NCI-H774 (cell line): ENCODE results near the gene PTPRS.
"Not testable (repeated sequence)": the region's sequence is repeated elsewhere in the genome, so short reads cannot be mapped to it uniquely, and the experiment has no call there.

Experiments
- DNase-seq: peaks from one replicate; lab custom pipeline; 2025; lab: John Stamatoyannopoulos, UW

PTPRS gene

GRCh38 chr19:5333581-5334365 lies 6.8 kb downstream of the PTPRS start:
- no peak for DNase-seq

DNA sequence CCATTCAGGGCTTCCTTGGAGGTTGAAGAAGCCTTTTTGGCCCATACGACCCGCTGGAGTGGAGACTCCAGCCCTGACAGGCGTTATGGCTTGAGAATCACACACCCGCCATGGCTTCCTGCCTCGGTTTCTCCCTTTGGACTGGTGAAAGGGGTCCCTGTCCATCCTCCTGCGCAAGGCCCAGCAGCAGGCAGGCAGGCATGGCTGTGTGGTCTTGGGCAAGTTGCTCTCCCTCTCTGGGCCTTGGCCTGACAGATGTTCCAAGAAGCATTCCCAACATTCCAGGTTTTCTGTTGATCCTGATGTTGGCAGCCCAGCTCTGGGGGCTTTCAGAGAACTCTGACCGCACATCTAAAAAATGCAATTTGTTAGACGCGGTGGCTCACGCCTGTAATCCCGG lies 8.1 kb downstream of the PTPRS start:
- DNase-seq: no peak

DNA sequence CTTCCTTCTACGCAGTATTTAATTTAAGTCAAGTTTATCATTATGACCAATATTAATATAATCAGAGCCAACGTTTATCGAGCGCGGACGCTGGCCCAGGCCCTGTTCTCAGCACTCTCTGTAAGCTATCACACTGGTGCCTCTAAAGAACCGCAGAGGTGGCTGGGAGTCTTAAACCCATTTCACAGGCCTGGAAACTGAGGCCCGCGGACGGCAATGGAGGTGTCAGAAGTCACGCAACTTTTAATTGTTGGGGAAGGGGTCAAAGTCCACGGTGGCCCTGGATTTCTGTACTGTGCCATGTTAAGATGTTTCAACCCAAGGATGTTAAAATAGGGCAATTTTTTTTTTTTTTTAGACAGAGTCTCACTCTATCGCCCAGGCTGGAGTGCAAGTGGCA lies 8.8 kb downstream of the PTPRS start:
- DNase-seq: no peak

DNA sequence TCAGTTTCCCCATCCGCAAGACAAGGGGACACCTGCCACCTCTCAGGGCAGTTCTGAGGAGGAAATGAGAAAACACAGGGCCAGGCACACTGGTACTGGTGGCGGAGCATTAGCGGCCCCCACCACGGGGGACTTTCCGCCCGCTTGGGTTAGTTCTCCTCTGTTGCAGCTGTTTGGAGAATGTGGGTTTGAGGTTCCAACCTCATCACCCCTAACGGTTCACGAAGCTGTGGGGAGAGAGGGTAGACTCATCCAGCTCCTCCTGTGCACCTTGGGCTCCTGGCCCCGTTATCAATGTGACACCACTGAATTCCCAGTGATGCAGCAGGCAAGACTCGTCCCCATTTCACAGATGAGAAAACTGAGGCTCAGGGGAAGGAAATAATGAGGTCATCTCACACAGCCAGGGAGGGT lies 10.3 kb downstream of the PTPRS start:
- no peak for DNase-seq

DNA sequence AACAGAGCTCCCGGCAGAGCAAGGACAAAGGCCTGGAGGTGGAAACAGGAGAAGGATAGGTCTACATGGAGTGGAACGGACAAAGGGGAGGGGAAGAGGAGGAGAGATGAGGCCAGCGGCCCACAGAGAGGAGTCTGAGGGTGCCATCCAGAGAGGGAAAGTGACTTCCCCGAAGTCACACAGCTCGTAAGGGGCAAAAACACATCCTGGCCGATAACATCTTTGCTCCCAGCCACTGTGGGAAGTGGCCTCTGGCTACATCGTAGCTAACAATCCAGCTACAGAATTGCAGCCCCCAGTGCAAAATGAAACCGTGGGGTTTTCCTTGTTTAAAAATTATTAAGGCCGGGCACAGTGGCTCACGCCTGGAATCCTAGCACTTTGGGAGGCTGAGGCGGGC lies 11.5 kb downstream of the PTPRS start:
- DNase-seq: no peak

DNA sequence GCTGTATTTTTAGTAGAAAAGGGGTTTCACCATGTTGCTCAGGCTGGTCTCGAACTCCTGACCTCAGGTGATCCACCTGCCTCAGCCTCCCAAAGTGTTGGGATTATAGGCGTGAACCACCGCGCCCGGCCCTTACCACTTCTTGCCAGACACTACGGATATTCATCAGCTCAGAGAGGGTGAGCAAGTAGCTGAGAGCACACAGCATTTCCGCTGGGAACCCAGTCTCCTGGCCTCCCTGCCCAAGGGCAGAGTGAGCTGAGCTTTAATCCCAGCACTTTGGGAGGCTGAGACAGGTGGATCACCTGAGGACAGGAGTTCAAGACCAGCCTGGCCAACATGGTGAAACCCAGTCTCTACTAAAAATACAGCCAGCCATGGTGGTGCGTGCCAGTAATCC lies 12.2 kb downstream of the PTPRS start:
- DNase-seq: not testable (repeated sequence)

- no peak for DNase-seq
These were observed 13.5 kb downstream of the PTPRS start for GRCh38 chr19:5326986-5327623.

- no peak for DNase-seq
These were observed 14.1 kb downstream of the PTPRS start for GRCh38 chr19:5326545-5326944.

GRCh38 chr19:5324947-5325346 lies 15.7 kb downstream of the PTPRS start:
- DNase-seq: no peak

DNA sequence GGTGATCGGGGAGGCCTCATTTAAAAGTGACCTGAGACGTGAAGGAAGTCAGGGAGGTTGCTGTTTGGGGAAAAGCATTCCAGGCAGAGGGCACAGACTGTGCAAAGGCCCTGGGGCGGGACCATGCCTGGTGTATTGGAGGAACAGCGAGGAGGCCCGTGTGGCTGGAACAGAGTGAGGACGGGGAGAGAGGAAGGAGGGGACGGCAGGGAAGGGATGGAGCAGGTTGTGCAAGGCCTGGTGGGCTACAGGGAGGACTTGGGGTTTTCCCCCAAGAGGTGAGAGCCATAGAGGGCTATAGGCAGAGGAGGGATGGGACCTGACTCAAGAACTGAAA lies 17.2 kb downstream of the PTPRS start:
- DNase-seq: no peak

DNA sequence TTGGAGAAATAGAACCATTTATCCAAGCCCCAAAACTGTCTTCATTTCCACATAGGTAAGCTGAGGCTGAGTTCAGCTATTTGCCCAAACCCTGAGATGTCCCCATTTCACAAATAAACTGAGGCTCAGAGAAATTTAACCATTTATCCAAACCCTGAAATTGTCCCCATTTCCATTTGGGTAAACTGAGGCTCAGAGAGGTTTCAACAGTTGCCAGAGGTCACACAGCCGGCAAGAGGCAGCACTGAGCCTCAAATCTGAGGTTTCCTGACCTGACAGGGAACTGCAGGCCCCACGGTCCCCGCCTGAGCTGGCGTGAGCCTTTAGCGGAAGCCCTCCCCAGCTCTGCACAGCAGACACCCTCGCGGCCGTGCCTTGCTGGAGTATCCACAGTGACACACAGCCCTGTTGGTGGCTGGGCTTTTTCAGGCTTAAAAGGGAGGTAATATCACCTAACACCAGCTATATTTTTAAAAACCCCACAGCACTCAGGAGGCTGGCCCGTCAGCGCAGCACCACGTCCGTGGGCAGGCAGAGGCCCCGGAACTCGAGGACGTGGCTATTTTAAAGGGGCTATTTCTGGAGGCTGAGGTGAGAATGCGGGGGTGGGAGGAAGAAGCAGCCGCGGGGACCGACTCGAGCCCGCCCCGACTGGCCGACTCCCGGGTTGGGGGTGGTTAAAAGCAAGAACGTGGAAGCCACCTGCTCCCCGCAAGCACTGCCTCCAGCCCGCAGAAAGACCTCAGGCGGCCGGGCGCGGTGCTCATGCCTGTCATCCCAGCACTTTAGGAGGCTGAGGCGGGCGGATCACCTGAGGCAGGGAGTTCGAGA lies 18.5 kb downstream of the PTPRS start:
- DNase-seq: no peak

DNA sequence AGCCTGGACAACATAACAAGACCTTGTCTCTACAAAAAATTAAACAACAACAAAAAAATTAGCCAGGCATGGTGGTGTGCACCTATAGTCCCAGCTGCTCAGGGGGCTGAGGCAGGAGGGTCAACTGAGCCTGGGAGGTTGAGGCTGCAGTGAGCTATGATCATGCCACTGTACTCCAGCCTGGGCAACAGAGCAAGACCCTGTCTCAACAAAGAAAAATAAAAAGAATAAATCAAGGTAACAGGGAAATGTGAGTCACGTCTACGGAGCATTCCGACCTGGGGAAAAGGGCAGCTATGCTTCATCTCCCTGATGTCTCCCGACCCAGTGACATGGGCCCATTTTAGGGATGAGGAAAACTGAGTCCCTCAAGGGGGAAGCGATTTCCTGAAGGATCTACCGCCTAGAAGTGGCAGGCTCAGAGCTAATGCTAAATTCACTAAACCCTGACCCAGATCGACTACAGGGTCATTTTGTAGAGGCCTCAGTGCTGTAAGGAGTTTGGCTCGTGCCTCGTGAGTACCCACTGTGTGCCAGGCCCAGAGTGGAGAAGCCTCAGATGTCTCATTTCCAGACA lies 19.5 kb downstream of the PTPRS start:
- no peak for DNase-seq

GRCh38 chr19:5319516-5319915 lies 21.1 kb downstream of the PTPRS start:
- DNase-seq: no peak

DNA sequence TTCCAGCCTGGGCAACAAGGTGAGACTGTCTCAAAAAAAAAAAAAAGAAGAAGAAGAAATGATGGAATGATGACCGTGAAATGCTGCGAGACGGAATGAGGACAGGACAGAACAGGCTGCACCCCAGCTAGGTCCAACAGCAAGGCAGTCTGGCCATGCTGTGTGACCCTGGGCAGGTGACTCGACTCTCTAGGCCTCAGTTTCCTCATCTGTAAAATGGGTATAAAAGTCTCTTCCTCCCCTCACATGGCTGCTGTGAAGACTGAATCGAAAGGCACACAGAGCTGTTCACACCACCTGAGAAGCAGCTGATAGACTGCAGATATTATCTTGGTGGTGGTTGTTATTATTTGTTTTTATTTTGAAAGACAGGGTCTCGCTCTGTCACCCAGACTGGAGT lies 22.3 kb downstream of the PTPRS start:
- DNase-seq: no peak

- no peak for DNase-seq
These were observed 23.3 kb downstream of the PTPRS start for GRCh38 chr19:5317321-5317720.

DNA sequence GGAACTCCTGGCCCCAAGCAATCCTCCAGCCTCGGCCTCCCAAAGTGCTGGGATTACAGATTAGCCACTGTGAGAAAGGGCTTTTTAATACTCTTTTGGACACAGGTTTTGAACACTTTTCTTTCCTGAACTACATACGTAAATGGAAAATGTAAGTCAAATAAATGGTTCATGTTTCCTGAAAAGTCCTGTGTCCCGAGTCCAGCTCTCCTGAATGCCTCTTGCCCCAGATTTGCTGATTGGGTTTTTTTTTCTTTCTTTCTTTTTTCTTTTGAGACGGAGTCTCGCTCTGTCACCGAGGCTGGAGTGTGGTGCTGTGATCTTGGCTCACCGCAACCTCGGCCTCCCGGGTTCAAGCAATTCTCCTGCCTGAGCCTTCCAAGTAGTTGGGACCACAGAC lies 24.5 kb downstream of the PTPRS start:
- no peak for DNase-seq

DNA sequence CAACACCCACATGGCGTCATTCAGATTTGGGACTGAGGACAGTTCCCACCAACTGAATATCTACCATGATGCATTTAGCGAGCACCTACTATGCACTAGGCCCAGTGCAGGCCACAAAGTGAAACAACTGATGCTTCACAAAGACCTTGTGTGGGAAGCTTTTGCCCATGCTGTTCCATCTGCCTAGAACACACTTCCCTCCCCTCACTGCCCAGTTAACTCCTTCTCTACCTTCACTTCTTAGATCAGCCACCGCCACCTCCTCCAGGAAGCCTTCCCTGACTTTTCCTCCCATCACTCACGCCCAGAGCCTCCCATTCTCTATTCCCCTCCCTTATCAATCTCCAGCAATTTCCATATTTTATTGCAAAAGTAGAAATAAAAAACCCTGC lies 25.7 kb downstream of the PTPRS start:
- no peak for DNase-seq

DNA sequence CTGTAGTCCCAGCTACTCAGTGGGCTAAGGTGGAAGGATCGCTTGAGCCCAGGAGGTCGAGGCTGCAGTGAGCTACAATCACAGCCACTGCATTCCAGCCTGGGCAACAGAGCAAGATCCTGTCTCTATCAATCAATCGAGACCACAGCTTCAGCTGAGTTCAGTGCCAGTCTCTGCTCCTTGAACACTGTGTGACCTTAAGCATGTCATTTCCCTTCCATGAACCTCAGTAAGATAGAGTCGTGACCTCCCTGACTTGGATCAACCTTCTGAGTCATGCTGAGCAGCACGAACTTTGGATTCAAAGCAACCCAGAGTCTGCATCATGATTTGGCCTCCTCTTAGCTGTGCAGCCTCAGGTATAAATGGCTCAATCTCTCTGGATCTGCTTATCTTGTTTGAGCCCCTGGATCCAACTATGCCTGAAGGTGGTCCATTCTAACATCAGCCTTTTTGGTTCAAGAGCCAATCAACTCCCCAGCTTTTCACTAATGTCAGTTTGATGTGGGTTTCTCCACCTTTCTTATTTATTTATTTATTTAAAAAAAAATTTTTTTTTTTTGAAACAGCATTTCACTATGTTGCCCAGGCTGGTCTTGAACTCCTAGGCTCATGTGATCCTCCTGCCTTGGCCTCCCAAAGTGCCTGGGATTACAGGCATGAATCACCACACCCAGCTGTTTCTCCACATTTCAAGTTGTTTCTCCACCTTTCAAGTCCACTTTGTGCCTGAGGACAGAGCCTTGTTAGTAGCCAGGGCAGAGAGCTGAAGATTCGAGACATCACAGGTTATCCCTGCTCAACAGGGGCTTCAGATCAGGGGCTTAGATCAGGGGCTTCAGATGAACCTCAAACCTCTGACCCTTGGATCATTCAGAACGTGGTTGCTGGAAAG lies 26.4 kb downstream of the PTPRS start:
- no peak for DNase-seq

DNA sequence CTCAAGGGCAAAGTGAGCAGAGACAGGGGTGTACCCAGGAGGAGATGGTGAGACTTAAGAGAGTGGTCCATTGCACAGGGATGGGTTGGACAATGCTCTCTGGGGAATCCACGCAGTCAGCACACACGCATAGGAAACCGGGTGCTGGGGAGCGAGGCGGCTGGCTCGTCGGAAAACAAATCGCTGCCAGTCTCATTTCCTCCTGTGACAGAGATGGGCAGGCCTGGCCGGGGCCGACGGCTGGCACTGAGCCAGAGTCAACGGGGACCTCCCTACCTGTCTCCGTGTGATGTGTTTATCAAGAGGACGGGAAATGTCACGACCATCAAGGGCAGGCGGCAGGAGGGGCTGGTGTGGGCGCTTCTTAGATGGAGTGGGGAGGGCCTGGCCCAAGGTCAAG lies 27.3 kb downstream of the PTPRS start:
- DNase-seq: no peak

DNA sequence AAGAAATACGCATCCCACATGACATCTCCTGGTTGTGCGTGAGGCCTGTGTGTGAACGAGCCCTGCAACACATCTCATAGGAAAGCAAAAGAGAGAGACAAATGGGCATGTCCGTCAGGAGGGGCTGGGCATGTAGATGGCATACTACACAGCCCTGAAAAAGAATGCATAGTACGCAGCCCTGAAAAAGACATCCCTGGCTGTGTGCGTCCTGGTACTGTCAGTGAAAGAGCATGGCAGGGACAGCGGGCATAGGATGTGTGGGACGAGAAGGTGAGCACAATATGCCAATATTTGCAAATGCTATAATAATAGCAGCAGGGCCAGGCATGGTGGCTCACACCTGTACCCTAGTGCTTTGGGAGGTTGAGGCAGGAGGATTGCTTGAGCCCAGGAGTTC lies 28.6 kb downstream of the PTPRS start:
- DNase-seq: no peak

- DNase-seq: no peak
These were observed 31.0 kb downstream of the PTPRS start for GRCh38 chr19:5309438-5310204.
